Activated CD4-positive, alpha-beta T cell treated with anti-CD3 and anti-CD28 coated beads, Interleukin-2, amount 50 U/mL, for 16 hours (primary cell): ENCODE results near the gene SGK1.

Experiments
- DNase-seq: peaks from one replicate; pipeline ENCODE4 v3.0.0-alpha.2; 2020

The SGK1 gene

DNA sequence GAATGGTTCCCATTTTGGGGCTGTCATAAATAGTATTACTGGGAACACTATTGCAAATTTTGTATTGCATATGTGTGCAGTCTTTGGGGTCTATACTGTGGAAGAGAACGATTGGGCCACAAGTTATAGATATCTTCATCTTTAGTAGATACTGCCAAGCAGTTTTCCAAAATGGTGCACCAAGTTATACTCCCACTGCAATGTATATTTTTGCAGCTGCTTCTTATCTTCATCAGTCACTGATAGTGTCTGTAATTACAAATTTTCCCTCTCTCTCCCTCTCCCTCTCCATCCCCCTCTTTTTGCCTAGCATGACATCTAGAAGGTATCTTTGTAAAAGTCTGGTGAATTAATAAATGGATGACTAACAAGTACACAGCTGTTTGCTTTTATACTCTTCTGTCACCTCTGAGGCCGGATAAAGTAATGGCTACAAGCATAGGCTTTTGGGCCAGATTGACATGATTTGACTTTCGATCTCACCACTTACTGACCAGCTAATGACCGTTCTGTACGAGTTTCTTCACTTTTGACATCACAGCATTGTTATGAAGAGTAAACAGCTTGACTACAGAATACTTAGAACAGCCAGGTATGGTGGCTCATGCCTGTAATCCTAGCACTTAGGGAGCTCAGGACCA, 152.2 kb downstream of the SGK1 start:
- no peak for DNase-seq

DNA sequence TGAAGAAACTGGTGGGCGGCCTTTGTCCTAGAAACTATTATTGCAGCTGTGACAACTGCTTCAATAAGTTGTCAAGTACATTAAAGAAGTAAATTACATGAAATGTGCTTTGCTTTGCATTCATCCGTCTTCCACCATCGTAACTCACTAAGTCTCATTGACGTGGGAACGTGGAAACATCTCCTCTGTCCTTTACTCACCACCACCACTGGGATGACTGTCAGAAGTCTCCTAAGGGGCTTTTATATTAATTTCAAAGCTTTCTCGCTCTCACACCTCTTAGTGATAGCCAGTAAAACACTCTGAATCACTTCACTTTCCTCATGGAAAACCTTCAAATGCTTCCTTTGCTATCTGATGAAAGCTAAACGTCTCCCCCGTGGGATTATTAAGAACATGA, 153.6 kb downstream of the SGK1 start:
- no peak for DNase-seq

DNA sequence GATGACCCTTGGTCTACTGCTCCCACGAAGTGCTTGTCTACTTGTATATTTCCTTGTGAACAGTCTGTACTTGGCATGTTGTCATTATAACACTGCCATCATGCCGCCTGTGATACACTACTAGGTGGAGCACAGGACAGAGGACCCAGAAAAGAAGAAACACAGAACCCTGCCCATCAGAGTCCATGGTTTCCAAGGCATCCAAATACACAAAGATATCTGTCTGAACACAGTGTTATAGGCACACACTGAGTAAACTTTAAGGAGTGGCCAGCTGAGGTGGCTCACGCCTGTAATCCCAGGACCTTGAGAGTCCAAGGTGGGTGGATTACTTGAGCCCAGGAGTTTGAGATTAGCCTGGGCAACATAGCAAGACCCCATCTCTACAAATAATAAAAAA, 155.0 kb downstream of the SGK1 start:
- no peak for DNase-seq

DNA sequence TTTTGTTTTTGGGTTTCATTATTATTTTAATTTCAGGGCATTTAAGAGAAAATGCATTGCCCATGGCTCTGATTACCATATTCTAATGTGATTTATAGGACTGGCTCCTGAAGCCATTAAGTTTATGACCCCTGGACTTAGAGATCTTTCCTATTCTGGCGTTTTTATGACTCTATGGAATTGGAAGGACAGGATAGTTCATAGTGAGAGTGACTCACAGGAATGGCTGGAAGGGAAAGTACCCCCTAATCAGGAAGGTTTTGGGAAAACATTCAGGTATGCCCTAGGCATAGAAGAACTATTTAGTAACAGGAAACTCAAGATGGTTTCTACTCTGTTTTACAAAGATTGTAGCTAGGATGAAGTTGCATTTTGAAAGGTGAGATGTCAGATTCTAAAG, 156.9 kb downstream of the SGK1 start:
- no peak for DNase-seq

DNA sequence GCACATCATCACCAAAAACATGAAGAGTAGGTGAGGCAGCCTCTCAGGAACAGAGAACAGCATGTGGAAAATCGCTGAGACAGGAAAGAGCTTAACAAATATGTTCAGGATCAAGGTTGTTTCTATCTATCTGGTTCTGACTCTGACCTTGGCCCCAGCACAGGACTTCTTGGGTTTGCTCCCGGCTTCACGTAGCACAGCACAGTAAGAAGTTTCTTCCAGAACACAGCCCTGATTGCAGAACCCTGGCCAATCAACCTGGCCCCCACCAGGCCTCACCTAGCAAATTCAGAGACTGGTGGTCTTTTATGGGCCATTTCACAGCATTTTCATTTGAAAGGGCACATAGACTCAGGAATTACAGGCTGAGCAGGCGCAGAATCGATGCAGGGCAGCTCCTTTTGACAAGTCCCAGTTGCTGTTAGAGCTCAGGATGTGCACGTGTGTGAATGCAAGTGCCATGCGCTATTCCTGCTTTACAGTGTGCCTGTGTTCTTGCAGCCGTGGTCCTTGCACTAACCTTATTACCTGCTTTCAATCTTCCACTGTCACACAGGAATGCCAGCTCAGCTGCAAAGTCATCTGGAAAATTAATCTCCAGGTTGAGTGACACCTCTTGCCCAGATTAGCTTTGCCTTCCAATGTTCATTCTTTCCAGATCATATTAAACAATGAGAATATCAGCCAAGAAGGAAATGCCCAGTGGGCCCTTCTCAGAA, 165.0 kb downstream of the SGK1 start:
- no peak for DNase-seq

DNA sequence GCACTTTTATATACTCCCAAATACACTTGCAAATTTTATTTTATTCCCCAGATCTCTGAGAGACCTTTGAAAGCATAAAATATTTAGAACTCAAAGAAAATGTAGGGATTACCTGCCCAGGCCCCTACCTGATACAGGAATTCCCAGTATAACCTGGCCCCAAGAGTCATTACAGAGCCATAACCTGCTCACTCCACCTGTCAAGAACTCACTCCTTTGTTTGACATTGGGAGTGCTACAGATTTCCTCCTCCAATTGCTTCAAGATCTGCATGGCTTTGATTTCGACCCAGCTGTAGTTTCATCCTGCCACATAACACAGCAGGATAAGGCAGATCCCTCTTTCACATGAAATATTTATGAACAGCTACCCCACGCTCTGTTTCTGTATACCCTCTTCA, 169.3 kb downstream of the SGK1 start:
- no peak for DNase-seq

DNA sequence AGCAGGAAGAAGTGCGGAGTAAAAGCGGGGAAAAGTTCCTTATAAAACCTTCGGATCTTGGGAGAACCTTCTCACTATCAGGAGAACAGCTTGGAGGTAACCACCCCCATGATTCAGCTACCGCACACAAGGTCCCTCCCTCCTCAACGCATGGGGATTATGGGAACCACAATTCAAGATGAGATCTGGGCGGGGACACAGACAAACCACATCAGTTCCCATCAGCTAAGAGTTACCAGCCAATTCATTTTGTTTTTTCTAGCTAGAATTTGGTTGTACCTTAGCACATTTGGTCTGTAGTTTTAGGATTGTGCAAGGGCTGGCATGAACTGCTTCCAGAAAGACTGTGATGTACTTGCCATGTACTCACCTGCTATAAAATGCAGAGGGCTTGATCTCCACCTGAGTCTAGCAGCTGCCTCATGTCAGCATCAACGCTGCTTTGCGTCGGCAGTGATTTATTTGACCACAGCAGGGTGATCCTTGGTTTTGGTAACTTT, 170.8 kb downstream of the SGK1 start:
- no peak for DNase-seq

DNA sequence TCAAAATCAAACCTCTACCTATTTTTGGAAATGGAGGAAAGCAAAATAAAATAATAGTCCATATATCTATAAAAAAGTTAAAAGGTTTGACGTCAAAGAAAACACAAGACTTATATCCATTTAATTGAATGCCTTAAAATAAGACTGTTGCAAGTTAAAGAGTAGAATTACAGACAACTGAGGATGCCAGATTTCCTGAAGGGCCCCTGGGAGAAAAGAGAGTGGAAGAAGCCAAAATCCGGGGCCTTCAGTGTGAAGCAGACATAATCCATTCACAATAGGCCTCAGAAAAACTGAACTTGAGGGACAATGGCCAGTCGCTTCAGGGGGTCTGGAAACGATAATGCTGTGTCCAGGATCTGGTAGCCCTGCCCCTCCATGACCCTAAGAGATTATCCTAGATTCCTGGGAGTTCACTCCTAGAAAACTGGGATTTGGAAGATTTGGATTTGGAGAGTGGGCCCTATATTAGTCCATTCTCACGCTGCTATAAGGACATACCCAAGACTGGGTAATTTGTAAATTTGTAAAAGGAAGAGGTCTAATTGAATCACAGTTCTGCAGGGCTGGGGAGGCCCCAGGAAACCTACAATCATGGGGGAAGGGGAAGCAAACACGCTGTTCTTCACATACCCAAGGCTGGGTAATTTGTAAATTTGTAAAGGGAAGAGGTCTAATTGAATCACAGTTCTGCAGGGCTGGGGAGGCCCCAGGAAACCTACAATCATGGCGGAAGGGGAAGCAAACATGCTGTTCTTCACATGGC, 171.5 kb downstream of the SGK1 start:
- no peak for DNase-seq

DNA sequence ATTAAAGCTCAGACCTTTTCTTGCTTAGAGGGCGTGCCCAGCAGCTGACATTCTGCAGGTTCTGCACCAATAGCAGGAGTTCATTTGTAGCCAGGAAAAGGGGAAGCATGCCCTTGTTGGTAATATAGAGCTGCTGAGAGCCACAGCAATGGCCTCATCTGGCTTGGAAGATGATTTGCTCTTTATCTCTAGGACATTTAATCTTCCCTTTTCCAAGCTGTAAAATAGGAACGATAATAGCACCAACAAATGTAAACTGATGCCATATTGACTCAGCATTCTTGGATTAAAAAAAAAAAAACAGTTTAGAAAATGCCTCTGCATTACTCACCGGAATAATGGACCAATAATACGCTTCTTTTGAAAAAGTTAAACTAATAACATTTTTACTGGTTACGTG, 172.1 kb downstream of the SGK1 start:
- DNase-seq: no peak

DNA sequence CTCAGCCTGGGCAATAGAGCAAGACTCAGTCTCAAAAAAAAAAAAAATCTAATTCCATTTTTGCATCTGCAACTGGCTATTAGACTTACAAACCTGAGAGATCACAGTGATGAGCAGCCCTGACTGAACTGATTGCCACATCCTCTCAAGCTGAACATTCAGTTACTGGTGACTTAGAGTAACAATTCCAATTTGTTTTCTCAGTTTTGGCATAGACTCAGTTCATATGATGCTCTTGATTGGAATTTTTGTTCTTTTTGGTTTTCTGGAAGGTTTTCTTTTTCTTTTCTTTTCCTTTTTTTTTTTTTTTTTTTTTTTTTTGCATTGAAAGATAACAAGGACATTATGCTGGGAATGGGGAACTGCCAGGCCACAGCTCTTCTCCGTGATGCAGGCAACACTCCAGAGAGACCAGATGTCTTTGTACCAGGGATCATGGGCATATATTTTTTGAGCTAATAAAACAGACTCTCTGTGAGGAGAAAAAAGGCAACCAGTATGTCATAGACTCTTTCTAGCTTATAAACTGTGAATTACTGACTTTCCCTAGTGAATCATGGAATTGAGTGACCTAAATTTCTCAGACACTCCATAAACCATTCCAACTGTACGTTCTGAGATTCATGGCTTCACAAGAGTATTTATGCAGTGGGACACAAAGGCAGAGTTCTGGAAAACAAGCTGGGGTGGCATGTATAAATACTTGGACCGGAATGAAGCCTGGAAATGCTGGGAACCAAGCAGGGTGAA, 179.5 kb downstream of the SGK1 start:
- no peak for DNase-seq

DNA sequence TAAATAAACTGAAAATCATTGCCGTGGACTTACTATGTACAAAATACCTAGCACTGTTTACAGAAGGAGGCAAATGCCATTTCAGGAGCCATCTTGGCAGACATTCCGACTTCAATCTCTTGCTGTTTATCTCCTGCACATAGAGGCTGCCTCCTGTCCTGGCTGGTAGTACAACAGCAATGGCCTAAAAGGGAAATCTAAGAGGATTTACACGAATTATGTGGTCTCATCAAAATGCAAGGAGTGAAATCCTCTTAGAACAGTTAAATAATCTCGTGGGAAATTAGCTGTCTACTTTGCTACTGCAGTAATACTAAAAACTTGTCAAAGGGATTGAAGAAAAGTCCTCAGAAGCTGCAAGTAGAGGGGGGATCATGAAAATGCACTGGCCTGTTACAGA, 183.3 kb downstream of the SGK1 start:
- DNase-seq: no peak

DNA sequence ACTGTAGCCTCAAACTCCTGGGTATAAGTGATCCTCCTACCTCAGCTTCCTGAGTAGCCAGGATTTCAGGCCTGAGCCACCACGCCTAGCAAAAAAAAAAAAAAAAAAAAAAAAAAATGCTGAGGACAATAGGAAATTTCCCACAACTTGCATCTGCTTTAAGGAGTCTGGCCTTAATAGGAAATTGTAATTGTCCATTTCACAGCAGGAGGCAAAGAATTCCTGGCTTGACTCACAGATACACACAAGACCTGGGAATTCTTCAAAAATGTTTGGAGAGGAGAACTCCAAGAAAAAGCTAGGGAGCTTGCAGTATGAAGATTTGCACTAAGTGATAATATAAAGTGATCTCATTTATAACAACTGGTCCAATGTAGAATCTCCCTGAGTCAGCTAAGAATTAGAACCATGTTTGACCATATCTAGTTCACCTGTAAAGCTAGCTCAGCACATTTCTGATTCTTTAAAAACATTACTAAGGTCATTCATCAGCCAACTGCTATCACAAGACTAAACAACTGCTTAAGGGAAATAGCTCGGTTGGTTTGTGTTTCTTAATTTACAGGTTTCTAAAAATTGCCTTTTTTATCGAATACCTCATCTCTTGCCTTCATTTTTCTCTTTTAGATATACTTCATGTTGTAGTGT, 185.3 kb downstream of the SGK1 start:
- DNase-seq: no peak

DNA sequence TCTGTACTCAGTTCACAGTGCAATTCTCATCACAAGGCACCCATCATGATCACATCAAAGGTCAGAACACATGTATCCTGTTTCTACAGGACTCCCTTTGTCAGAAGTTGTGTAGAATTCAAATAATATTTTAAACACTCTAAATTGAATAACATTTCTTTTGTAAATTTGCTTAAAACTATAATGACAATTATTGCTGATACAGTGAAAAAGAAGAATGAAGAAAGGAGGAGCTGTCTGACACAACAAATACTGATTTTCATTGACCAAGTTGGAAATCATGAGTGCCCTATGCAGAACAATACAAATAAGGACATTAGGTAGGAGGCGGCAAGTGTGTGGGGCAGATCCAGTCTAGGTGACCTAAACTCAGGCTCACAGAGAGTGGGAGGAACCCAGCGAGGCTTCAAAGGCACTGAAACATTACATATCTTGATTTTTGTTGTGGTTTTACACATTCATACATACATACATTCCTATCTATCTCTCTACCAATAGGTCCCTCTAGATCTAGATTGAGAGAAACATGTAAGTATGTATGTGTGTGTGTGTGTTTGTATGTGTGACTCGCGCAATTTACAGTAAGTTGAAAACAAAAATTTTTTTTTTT, 186.3 kb downstream of the SGK1 start:
- DNase-seq: no peak

DNA sequence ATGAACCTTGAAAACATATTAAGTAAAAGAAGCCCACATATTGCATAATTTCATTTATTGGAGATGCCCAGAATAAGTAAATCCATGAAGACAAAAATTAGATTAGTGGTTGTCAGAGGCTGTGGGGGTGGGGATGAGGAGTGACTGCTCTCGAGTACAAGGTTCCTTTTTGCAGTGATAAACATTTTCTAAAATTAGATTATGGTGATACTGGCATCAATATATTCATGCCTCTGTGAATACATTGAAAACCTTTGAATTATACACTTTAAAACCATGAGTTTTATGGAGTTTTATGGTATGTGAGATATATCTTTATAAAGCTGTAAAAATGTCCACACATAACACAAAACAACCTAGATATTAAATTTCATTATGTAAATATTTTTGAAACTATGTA, 189.8 kb downstream of the SGK1 start:
- DNase-seq: no peak

DNA sequence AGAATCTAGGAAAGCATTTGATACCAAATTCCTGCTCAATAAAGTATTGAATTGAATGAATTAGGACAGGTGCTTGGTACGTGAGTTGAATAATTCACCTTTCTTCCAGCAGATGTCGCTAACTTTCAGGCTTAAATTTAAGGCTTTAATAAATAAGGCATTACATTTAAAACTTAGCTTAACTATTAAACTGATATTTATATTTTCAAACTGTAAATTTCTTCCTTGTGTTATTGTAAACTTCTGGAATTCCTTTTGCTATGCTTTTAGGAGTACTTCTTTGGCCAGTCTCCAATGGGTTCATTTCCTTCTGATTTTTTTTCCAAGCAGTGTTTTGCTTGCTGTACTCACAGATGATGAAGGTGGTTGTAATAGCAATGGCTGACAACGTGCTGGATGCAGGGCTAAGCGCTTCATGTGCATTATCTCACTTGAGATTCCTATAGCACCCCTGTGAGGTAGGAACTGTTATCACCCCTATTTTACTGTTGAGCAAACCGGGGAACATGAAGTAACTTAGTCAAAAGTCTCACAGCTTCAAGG, 194.2 kb downstream of the SGK1 start:
- peak; percentile 47 for DNase-seq

DNA sequence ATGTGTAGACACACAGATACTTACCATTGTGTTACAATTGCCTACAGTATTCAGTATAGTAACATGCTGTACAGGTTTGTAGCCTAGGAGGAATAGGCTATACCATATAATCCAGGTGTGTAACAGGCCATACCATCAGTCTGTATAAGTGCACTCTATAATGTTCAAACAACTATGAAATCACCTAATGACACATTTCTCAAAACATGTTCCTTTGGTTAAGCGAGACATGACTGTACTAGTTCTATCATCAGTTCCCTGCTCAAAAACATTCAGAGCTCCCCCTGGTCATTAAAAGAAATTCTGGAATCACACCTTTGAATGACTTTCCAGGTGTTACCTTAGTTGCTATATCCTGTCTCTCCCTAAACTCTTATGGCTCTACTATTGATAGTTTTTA, 195.1 kb downstream of the SGK1 start:
- DNase-seq: no peak

DNA sequence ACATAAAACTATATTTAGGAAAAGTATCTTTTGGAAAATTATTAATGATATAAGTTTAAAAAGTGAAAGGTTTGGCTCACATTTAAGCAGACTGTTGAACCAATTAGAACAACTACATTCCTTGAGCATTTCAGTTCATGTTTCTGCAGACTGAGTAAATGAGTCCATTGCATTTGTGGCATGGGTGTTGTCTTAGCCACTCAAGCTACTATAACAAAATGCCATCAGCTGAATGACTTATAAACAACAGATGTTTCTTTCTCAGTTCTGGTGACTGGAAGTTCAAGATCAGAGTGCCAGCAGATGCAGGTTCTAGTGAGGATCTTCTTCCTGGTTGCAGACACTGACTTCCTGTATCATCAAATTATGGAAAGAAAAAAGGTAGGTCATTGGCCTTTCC, 198.4 kb downstream of the SGK1 start:
- no peak for DNase-seq
